Suprapubic skin (tissue), 4 donors: ENCODE measurements around the gene IRF6.

Experiments
- CTCF ChIP-seq, 2 donors: fragments of 200-600 bp in 1 of 2; fragments of 450-650 bp in 1 of 2; sonication (generic) in 1 of 2; IDR thresholded peaks; one replicate each; pipeline ENCODE4 v1.5.1; 2016 to 2019; ENCODE audit warnings: antibody characterized with exemption in 2 of 2, mild to moderate bottlenecking in 1 of 2, moderate library complexity in 1 of 2
- POLR2A ChIP-seq, 2 donors: fragments of 450-650 bp; IDR thresholded peaks; one replicate each; pipeline ENCODE4 v1.6.1; 2017; ENCODE audit warnings: antibody characterized with exemption in 2 of 2, mild to moderate bottlenecking in 2 of 2, moderate library complexity in 2 of 2
- POLR2AphosphoS5 ChIP-seq, 3 donors: sonication (generic); formaldehyde crosslinking; IDR thresholded peaks; one replicate each; pipeline ENCODE4 v1.6.1; 2017; ENCODE audit warnings: antibody characterized with exemption in 3 of 3

- no peak for TF ChIP-seq CTCF (IDR thresholded peaks at IDR 0.05)
- TF ChIP-seq POLR2A (IDR thresholded peaks at IDR 0.05) = no peak
- peak in 1 of 3 donors; percentile 29 for TF ChIP-seq POLR2AphosphoS5 (IDR thresholded peaks at IDR 0.05)
Observed at GRCh38 chr1:209787551-209787950, 18.4 kb downstream of the IRF6 start.
